Measurements from ENCODE around the gene COPS2.

COPS2 gene

DNA sequence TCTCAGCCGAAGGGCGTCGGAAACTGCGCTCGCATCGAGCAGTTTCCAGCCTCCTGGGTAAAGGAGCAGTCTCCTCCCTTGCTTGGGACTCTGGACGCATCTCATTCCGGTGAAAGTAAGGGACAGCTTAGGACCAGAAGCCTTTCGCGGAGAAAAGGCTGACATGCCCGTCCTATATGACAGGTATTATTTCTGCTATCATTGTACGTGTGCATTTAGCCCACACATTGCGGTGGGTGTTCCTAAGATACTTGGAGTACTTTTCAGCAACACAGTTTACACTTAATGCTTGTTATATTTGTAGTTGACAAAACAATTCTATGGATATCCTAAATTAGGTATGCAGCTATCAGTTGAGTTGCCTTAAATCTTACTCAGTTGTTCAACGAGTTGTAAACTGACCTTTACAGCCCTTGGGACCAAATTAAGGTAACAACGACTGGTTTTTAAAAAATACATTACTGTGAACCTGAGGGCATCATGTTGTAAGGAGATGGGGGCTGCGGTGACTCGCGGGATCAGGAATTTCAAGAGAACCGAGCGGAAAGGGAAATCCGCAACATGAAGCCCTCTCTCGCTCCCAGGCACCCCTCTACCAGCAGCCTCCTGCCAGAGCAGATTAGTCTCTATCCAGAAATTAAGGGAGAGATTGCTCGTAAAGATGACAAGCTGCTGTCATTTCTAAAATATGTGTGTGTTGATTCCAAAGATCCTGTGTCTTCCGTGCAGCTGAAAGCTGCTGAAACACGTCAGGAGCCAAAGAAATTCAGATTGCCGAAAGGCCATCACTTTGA is 632 bp upstream of the COPS2 start:
- no peak for DNase-seq (ENCODE audit: low read depth, low spot score)

DNA sequence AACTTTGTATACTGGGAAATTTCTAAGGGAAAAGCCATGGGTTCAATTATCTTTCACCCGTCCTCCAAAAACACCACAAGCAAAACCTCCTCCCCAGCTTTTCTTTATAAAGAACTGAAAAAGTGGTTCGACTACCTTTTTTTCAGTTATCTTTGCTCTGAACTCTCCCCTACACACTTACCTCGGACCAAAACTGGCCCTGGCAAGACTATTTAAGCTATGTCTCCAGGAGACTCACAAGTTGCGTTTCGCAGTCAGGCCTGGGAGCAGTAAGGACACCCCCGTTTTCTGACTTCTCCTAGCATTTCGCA is 645 bp downstream of the COPS2 start:
- no peak for DNase-seq (ENCODE audit: low read depth, low spot score)

DNA sequence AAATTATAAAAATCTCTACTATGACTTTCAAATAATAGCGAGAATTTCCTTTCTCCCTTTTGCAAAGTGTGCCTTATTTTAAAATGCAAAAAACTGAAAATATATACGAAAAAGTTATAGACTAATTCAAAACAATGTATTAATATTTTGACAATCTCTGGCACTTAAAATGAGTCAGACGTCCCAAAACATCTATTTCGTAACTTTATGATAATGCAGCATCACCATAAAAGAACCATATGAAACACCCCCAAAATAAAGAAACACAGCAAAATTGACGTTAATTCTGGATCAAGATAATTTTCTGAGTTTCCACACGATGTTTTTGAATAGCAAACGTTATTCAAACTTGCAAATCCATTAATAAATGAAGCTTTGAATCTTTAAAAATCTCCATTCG is 1.0 kb downstream of the COPS2 start:
- no peak for DNase-seq (ENCODE audit: low read depth, low spot score)

DNA sequence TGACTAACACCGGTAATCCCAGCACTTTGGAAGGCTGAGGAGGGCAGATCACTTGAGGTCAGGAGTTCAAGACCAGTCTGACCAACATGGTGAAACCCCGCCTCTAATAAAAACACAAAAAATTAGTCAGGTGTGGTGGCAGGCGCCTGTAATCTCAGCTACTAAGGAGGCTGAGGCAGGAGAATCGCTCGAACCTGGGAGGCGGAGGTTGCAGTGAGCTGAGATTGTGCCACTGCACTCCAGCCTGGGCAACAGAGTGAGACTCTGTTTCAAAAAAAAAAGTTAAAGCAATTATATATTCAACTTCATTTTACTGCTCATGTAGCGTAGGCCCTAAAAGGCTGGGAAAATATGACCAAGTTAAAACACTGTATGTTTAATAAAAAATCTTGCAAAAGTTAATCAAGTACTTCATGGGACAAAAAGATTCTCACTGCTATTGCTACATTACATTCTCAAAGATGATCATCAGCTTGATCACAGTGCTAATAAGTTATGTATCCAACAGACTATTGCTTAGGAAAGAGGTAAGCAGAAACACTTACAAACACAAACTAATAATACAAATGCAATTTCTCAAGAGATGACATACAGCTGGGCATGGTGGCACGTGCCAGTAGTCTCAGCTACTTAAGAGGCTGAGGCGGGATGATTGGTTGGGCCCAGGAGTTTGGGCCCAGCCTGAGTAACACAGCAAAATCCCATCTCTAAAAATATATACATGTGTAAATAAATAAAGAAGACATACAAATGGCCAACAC is 2.7 kb downstream of the COPS2 start:
- no peak for DNase-seq (ENCODE audit: low read depth, low spot score)

DNA sequence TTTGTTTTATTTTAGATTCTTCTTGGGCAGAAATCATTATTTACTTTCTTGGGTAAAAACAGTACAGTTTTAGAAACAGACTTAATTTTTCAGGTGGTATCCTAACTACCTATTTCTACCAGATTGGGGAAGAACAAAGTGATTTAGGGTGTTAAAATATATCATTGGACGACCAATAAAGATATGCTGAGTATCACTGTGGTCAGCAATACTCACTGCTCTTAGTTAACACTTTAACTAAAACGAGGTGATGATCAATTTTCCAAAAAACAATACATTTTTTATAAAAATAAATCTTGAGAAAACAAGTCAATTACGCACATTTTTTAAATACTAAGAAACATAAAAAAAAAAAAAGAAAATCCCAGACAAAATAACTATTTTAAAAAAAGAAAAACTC is 3.6 kb downstream of the COPS2 start:
- DNase-seq (ENCODE audit: low read depth, low spot score), result no peak

DNA sequence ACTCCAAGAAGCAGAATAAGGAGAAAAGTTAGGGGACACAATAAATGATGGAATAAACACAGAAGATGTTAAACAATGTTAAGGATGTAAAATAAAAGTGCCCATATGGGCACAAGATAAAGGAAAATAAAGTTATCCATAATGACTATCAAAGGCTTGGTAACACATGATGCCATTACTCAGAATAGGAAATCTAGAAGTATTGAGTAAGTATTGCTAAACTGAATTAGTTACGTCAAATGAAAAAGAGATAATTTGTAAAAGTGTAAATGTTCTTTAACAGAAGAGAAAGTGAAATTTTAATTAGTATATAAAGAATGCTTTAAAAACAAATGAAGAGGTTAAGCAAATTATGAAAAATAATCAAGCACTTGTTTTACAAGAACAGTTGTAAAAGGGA is 6.7 kb downstream of the COPS2 start:
- DNase-seq (ENCODE audit: low read depth, low spot score), result no peak

DNA sequence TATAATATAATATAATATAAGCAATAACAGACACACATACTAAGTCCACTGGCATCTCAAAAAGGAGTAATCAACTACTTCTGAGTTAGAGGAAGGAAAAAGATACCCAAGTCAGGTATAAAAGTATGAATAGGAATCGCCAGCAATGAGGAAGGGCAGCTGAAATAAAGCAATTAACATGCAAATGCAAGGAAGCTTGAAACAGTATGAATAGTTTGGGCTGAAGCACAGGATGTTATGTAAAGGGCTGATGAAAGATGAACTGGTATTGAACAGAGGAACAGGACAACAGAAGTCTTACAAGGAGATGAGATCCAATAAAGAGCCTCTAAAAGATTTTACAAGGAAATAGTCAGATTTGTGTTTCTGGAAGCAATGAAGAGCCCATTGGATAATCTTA is 7.1 kb downstream of the COPS2 start:
- no peak for DNase-seq (ENCODE audit: low read depth, low spot score)

DNA sequence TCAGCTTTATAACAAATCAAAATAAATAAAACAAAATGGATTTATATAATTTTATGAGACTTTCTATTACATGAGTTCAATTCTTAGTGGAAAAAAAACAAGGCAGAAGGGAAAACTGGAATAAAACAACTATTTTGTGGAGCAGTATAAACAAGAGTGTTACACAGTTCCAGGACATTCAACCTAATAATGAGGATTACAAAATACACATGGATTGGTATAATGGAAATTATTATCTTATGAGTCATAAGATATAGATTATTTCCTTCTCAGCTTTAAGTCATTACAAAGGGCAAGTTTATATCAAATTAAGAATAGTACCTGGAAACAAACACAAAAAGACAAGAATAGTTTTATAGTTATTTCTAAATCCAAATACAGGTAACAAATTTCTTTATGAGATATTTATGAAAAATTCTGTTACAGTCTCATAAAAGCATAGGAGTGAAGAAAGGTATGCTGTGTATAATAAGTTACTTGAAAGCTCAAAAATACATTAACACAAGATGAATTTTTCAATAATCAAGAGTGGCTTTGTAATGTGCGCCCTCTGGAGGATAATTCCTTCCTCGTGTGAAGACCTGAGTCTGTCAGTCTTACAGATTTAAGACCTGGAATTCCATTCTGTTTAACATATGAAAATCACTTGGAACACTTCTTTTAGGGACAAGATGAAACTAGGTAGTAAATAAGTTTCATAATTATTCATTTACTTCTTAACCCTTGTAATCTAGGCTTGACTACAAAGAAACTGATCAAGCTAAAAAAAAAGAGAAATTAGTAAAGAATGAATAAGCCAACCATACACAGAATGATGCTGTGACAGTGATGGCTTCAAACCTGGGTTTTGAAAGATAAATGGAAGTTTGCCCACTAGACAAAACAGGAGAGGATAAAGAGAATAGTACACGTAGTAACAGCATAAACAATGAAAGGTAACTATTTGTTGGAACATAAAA is 9.5 kb downstream of the COPS2 start:
- no peak for DNase-seq (ENCODE audit: low read depth, low spot score)

DNA sequence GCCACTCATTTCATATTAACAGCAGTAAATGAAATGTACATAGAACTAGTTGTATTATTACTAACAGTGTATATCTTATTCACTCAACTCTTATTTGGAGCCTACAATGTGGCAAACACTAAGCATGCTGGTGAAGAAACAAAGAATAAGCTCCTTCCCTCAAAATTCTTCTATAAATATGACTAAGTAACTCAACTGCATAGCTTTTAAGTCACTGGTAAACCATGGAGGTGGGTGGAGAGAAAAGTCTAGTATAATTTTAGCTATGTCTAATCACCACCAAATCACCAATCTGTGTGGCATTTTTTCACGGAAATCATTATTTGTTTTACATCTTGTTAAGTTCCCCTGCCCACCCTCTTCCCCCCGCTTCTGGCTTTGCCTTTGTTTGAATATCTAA is 17.5 kb downstream of the COPS2 start:
- no peak for DNase-seq (ENCODE audit: low read depth, low spot score)

DNA sequence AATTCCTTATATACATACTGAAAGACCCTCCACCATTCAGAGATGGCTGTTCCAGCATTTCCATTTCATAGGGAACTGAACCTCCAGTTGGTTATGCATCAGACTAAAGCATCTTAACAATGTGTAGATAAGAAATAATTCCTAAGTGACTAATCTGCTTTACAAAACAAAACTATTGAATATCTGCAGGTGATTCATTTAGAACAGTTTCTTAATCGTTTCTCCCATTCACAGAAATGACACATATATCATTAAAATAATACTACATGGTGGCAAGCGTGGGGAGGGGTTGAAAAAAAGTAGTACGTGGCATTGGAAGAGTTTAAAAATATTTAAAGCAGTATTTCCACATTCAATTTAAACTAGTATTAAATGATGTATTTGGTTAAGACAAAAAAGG is 19.5 kb downstream of the COPS2 start:
- no peak for DNase-seq (ENCODE audit: low read depth, low spot score)

DNA sequence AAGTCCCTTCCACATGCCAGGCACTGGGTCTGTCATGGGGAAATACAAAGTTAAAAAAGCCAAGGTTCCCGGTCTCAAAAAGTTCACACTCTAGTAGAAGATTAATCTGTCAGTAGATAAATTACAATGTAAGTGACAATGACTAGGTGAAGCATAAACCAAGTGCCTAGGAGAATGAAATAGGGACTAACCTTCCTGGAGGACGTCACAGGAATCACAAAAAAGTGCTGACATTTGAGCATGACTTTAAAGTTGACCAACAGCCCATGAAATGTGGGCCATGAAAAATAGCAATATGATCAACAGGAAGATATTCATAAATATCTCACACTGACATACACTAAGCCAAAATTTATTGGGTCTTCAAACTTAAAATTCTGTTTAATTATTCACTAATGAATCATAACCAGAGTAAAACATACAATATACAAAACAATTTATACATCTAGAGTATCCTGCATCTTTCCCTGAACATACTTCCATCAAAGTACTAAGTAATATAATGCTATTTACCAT is 20.0 kb downstream of the COPS2 start:
- no peak for DNase-seq (ENCODE audit: low read depth, low spot score)

DNA sequence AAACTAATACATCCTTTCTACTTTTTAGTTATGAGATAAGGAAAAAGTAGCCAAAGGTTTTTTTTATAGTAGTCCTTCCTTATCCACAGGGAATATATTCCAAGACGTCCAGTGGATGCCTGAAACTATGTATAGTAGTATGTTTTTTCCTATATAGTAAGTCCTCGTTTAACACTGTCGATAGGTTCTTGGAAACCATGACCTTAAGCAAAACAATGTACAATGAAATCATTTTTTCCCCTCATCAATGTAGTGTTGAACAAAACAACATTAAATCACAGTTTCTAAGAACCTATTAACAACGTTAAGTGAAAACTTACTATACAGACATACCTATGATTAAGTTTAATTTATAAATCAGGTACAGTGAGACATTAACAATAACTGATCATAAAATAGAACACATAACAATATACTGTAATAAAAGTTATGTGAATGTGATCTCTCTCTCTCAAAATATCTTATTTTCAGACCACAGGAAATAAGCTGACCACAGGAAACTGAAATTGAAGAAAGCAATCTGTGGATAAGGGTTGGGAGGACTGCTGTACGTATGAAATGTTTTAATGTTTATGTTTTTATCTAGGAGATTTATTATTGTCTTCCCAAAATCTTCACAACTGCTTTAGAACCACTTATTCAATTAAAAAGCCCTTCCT is 20.6 kb downstream of the COPS2 start:
- no peak for DNase-seq (ENCODE audit: low read depth, low spot score)

DNA sequence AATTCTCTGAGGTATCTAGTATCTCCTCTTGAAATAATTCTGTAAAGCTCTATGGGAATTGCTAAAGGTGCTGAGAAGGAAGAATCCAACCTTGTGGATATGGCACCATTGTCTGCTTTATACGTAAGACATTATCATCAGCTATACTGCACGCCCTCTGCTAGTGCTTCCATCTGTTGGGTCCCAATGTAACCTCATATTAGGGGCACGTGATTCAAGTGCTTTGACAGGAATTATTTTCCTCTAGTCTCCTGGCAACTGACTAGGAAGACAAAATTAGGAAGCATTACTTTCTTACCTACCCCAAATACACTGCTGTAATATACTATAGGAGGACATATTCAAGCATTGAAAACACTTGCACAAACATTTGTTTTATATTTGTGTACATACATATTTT is 24.0 kb downstream of the COPS2 start:
- DNase-seq (ENCODE audit: low read depth, low spot score), result no peak

DNA sequence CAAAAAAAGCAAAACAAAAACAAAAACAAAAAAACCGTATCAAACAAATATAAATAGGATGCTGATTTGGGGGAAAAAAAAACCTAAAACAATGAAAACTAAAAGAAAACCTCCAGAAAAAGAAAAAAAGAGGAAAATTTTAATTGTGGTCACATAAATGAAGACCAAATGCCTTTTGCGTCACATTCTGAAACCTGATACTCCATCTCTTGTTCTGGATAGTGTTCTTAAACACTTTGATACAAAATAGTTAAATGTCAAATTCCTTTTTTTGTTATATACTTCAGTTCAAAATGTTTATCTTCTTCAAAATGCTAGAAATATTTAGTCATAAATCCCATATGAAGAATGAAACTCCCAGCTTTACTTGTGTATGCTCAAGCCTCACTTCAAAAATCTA is 31.0 kb downstream of the COPS2 start:
- no peak for DNase-seq (ENCODE audit: low read depth, low spot score)

DNA sequence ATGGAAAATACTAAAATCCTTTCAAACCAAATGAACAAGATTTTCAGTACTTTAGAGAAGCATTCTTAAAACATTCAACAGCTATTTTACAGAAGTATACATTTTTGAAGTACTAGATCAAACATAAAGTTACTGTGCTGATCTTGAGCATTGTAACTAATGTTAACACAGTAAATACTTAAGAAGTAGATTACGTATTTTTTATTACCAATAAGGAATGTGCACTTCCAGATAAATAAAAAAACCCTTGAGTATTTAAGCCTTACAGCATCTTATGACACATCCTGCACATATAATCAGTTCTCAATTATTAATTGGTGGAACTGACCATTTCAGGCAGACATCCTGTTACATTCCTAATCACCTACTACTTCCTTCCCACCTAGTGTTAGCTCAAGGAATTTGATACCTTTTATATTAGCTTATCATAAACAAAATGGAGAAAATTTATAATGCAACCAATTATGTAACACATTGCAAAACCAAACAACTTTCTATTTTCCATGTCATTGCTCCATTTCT is 32.8 kb downstream of the COPS2 start:
- DNase-seq (ENCODE audit: low read depth, low spot score), result no peak

DNA sequence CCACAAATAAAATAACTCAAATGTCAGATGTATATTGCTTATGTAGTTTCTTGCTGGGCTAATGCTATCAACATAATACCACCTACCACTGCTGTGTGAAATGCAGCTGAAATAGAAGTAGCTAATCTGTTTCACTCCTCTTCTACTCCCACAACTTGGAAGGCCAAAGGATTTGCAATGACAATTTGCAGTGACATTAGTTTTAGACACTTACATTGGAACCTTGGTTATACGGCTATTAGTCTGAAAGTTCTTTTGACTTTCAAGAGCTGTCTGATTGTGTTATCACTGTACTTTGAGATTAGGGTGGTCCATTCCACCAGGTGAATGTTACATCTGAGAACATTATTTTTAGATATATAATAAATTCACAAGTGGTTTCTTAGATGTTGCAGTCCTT is 33.5 kb downstream of the COPS2 start:
- DNase-seq (ENCODE audit: low read depth, low spot score), result no peak

DNA sequence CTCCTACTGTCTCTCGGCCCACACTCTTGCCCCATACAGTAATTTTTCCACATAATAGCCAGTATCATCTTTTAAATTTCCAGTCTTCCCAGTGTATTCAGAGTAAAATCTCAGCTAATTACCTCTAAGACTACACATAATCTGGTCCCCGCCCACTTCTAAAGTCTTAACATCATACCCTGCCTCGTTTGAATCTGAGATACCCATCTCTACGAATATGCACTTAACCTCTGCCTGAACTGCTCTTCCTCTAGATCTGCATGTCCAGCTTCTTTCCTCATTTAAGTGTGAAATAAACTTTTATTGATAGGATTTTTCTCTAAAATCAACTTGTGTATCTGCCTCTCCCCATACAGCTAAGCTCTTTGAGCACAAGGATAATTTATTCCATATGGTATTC is 34.6 kb downstream of the COPS2 start:
- DNase-seq (ENCODE audit: low read depth, low spot score), result no peak

DNA sequence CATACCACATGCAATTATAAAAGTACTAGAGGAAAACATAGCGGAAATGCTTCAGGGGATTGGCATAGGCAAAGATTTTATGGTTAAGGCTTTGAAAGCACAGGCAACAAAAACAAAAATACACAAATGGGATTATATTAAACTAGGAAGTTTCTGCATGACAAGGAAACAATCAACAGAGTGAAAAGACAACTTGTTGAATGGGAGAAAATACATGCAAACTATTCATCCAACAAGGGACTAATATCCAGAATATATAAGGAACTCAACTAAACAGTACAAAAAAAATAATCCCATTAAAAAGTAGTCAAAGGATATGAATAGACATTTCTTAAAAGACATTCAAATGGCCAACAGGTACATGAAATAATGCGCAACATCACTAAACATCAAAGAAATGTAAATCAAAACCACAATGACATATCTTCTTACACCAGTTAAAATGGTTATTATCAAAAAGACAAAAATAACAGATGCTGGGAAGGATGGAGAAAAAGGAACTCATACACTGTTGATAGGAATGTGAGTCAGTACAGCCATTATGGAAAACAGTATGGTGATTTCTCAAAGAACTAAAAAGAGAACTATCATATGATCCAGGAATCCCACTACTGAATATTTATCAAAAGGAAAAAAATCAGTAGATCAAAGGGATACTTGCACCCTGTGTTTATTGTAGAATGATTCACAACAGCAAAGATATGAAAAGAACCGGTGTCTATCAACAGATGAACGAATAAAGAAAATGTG is 39.1 kb downstream of the COPS2 start:
- no peak for DNase-seq (ENCODE audit: low read depth, low spot score)

DNA sequence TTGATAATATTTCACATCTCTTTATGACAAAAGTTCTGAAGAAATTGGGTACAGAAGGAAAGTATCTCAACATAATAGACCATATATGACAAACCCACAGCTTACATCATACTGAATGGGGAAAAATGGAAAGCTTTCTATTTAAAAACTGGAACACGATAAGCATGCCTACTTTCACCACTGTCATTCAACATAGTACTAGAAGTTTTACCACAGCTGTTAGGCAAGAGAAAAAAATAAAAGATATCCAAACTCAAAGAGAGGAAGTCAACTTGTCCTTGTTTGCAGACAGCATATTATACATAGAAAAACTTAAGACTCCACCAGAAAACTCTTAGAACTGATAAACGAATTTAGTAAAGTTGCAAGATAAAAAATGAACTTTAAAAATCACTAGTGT is 40.3 kb downstream of the COPS2 start:
- no peak for DNase-seq (ENCODE audit: low read depth, low spot score)

DNA sequence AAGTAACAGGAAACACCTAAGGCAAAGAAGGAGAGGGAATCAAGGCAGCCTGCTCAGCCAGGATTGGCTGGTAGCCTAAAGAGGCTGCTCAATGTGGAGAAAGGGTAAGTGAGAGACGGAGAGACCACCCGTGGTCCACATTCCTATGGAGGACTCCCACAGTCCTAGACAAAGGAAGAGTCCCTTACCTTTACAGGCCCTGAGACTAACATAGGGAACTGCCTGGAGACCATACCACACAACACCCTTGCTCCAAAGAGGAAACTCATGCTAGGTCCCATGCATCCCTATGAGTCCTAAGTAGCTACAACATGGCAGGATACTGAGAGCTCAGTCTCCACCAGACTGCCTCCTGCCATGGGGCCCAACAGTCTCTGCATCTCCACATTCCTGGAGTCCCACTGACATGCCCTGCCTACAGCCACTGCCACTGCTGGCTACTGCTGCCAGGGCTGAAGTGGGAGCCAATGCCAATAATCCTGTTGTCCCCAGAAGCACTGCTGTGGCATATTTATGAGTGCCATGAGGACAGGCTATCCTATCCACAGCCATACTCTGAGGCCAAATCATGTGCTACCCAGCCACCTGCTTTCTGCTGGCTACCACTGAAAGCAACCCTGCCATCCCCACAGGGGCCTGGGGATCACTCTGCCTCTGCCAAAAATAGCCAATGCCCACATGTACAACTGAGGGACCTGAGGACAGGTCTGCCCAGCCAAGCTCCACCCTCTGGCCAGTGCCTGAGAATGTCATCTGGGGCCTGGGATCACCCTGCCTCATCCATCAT is 45.0 kb downstream of the COPS2 start:
- DNase-seq (ENCODE audit: low read depth, low spot score), result no peak
